ENCODE data around the gene WNT7B. TPM values are rescaled to one million over a fixed set of nuclear protein-coding genes. Genes with fewer than 3 reads are reported as not detected.
A peak's percentile ranks its signal among the peaks of the same experiment; 100 is the strongest.

Gene WNT7B
- total and polyA plus RNA-seq, 8 donors: 0.06 to 2.0 TPM; not detected in 6

DNA sequence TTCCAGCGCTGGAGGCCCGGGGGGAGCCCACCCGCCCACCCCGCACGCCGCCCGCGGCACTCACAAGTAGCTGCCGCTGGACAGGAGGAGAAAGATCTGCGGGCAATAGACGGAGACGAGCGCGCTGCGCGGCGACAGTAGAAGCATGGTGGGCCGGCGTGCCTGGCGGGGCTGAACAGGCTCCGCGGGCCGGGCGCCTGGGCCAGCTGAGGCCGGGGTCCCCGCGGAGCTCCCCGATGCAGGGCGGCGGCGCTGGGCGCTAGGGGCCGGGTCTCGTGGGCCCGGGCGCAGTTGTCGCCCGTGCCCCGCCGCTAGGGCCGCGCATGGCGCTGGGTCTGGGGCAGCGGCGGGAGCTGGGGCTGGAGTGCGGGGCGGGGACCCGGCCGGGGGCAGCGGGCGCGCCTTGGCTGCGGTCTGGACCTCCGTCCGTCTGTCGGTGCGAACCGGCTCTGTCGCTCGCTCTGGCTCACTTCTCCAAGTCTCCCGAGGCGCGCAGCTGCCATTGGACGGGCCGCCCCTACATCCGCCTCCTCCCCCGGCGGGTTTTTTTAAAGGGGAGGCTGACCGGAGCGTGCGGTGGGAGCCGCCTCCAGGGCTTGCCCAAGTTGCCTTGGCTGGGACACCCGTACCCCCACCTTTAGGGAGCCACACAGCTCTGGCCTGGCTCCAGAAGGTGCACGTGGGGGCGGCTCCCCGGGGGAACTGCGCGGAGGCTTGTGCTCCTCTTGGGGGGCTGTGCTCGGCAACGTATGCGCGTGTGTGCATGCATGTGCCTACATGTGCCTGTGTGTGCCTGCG is 4.7 kb downstream of the WNT7B start:
- Histone ChIP-seq H3K4me3 (peak overlapping the region in 3 of 4 donors; percentile 19 to 38 (median 30)), H3K27ac (no peak overlapping the region), H3K9me3 (no peaks in the 10 kb centered on the region), H3K36me3 (no peaks in the 10 kb centered on the region), H3K27me3 (peaks cover 50 to 100% (median 90%) of the 10 kb centered on the region in 3 donors), H3K4me1 (peaks cover 35 to 51% (median 39%) of the 10 kb centered on the region in 4 donors)
- no peak for DNase-seq
- WGBS, 5 donors: 8 to 20% (median 16%) methylated on average over 24 to 83 of the region's 83 CpGs
- TF ChIP-seq EP300 (IDR thresholded peaks at IDR 0.05) (no peak), POLR2AphosphoS5 (IDR thresholded peaks at IDR 0.05) (no peak), POLR2A (IDR thresholded peaks at IDR 0.05) (no peak), CTCF (IDR thresholded peaks at IDR 0.05) (no peak)
- intact Hi-C loops (cut with DNase I; ENCODE audit: low total_unique reads): no loop called here

DNA sequence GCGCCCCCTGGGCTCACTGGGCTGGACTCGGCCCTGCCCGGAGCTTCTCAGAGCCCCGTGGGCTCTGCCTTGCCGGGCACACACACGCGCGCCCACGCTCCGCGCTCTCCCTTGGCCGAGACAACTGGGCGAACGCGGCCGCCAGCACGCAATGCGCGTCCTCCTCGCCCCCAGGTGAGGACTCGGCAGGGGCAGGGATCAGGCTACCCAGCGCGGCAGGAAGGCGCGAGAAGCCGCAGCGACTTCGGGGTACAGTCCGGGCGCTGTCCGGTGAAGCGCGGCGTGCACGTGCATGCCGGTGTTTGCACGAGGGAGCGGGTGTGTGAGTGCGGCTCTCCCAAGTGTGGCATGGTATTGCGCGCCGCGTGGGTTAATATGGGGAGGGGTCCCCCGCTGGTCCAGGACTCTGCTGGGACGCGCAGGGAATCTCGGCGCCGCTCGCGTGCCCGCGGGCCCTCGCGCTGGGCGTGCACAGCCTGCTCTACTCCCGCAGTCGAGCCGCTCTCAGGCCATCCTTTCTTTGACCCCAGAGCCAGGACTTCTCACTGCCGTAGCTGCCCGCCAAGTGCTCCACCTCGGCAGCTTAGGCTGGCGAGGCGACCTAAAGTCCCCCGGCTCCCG is 5.4 kb downstream of the WNT7B start:
- Histone ChIP-seq H3K36me3 (no peaks in the 10 kb centered on the region), H3K27ac (no peak overlapping the region), H3K4me1 (peaks cover 28 to 43% (median 31%) of the 10 kb centered on the region in 4 donors), H3K27me3 (peaks cover 45 to 100% (median 90%) of the 10 kb centered on the region in 3 donors), H3K4me3 (peak overlapping the region; percentile 5 to 38 (median 24)), H3K9me3 (no peaks in the 10 kb centered on the region)
- no peak for DNase-seq
- intact Hi-C loops (cut with DNase I; ENCODE audit: low total_unique reads): no loop called here
- WGBS, 5 donors: 1 to 10% (median 4%) methylated on average over 10 to 66 of the region's 66 CpGs
- TF ChIP-seq POLR2AphosphoS5 (IDR thresholded peaks at IDR 0.05): no peak
- no peak for TF ChIP-seq EP300 (IDR thresholded peaks at IDR 0.05)
- no peak for TF ChIP-seq CTCF (IDR thresholded peaks at IDR 0.05)
- TF ChIP-seq POLR2A (IDR thresholded peaks at IDR 0.05): no peak

DNA sequence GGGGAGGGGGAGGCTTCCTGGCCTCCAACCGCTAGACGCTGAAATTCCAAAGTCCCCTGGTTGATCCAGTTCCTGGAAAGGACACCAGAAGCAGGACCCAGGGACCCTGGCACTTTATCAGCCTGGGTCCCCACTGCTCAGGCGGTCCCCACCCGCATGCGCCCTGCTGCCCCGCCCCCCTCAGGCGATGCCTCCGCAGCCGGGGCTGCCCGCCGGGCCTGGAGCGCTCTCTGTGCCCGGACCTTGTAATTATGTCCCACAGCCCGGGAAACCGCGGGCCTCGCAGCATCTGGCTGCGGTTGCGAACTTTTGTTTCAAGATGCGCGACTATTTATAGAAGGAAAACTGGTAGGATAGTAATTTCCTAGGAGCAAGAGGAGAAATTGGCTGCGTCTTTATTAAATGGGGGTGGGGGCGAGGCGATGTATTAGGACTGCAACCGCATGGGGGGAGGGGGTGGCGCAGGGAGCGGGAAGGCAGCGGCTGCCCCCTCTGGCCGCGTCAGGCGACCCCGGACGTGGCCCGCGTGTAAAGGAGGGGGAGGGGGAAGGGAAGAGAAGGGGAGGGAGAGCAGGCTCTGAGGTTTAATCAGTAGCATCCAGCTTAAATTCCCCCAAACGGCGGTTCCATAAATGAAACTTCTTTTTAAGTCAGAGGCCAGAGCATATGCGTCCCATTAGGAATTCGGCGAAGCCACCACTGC is 6.1 kb downstream of the WNT7B start:
- Histone ChIP-seq H3K4me1 (peaks cover 24 to 38% (median 27%) of the 10 kb centered on the region in 4 donors), H3K36me3 (no peaks in the 10 kb centered on the region), H3K4me3 (peak overlapping the region; percentile 5 to 38 (median 24)), H3K27ac (no peak overlapping the region), H3K9me3 (no peaks in the 10 kb centered on the region), H3K27me3 (peaks cover 42 to 100% (median 89%) of the 10 kb centered on the region in 3 donors)
- TF ChIP-seq POLR2AphosphoS5 (IDR thresholded peaks at IDR 0.05): no peak
- no peak for TF ChIP-seq CTCF (IDR thresholded peaks at IDR 0.05)
- no peak for TF ChIP-seq EP300 (IDR thresholded peaks at IDR 0.05)
- no peak for TF ChIP-seq POLR2A (IDR thresholded peaks at IDR 0.05)
- DNase-seq: no peak
- intact Hi-C loops (cut with DNase I; ENCODE audit: low total_unique reads): no loop called here
- 3 to 8% (median 3%) methylated on average over 36 to 40 of the region's 40 CpGs for WGBS, 5 donors

GRCh38 chr22:45969801-45970470 is 7.0 kb downstream of the WNT7B start:
- intact Hi-C loops (cut with DNase I; ENCODE audit: low total_unique reads): loop anchor here (5.0 kb wide), 1 partner anchor 98 kb away; no protein-coding TSS in a partner anchor
- DNase-seq: no peak
- no peak overlapping the region for H3K27ac ChIP-seq

More at GRCh38 chr22:45969801-45970470, 7.0 kb downstream of the WNT7B start:
- TF ChIP-seq CTCF (IDR thresholded peaks at IDR 0.05): no peak
- TF ChIP-seq POLR2A (IDR thresholded peaks at IDR 0.05): no peak
- no peak for TF ChIP-seq POLR2AphosphoS5 (IDR thresholded peaks at IDR 0.05)
- no peak for TF ChIP-seq EP300 (IDR thresholded peaks at IDR 0.05)
- peaks cover 34 to 100% (median 80%) of the 10 kb centered on the region in 3 donors for H3K27me3 ChIP-seq
- H3K4me3 ChIP-seq: no peak overlapping the region
- no peaks in the 10 kb centered on the region for H3K36me3 ChIP-seq
- H3K9me3 ChIP-seq: no peaks in the 10 kb centered on the region
- WGBS, 5 donors: 50 to 64% (median 57%) methylated on average over 19 to 21 of the region's 21 CpGs
- H3K4me1 ChIP-seq: peaks cover 16 to 29% (median 21%) of the 10 kb centered on the region in 4 donors

Data from stomach (tissue), 9 donors.